Endothelial cell of umbilical vein (primary cell): Measurements from ENCODE around the gene LIPI.

Source experiments
- CTCF ChIP-seq, 2 donors: IDR thresholded peaks; 1 replicate in 1 of 2; 2 replicates in 1 of 2; pipeline ENCODE4 v1.5.1; 2011; ENCODE audit warnings: low read length in 2 of 2, mild to moderate bottlenecking in 2 of 2, moderate library complexity in 2 of 2, control low read depth in 1 of 2, inconsistent platforms in 1 of 2, low read depth in 1 of 2; ENCODE audit not compliant: insufficient read depth in 1 of 2; ENCODE audit errors: extremely low read depth in 1 of 2
- POLR2A ChIP-seq: IDR thresholded peaks from 2 replicates; pipeline ENCODE4 v1.6.1; 2012; ENCODE audit warnings: low read depth, mild to moderate bottlenecking, control low read depth, low read length

- no peak for TF ChIP-seq CTCF (IDR thresholded peaks at IDR 0.05; ENCODE audit: extremely low read depth in 1 of 2, insufficient read depth in 1 of 2, low read depth in 1 of 2, low read length in 2 of 2)
- no peak for TF ChIP-seq POLR2A
Observed at GRCh38 chr21:14084068-14084501, 126.7 kb downstream of the LIPI start.
